HEK293 (cell line): Measurements from ENCODE around the gene CMC1.

Source experiments
- CTCF ChIA-PET: fragments of 350-600 bp; formaldehyde crosslinking; extraction: SDS; loops from one replicate; lab custom pipeline; 2021; ENCODE audit warnings: antibody characterized with exemption; lab: Yijun Ruan, JAX
- POLR2A ChIA-PET: fragments of 300-600 bp; formaldehyde crosslinking; extraction: SDS; loops from one replicate; lab custom pipeline; 2020; ENCODE audit warnings: antibody characterized with exemption, inconsistent platforms; lab: Yijun Ruan, JAX
- H3K27ac ChIP-seq: fragments of 200-500 bp; sonication (Bioruptor generic); 2 replicates; pipeline ENCODE4 v1.5.1; 2014; ENCODE audit warnings: low read depth, low read length, control low read depth, inconsistent platforms; ENCODE audit errors: extremely low read depth
- H3K36me3 ChIP-seq, 2 experiments: fragments of 200-500 bp in 1 of 2; sonication (Bioruptor generic) in 1 of 2; 1 replicate in 1 of 2; 2 replicates in 1 of 2; pipeline ENCODE4 v1.5.1; 2014 to 2017; ENCODE audit warnings: inconsistent platforms in 2 of 2, low read length in 2 of 2; ENCODE audit not compliant: control insufficient read depth in 2 of 2, insufficient read depth in 1 of 2
- H3K4me1 ChIP-seq: fragments of 200-500 bp; sonication (Bioruptor generic); 2 replicates; pipeline ENCODE4 v1.5.1; 2014; ENCODE audit warnings: mild to moderate bottlenecking, low read length, inconsistent platforms; ENCODE audit not compliant: control insufficient read depth, insufficient read depth
- H3K4me3 ChIP-seq: 2 replicates; pipeline ENCODE4 v1.5.1; 2011; ENCODE audit warnings: low read depth, mild to moderate bottlenecking, control low read depth, low read length, moderate library complexity
- H3K9me3 ChIP-seq: fragments of 200-500 bp; sonication (Bioruptor generic); 2 replicates; pipeline ENCODE4 v1.5.1; 2014; ENCODE audit warnings: low read depth, low read length, inconsistent platforms; ENCODE audit not compliant: control insufficient read depth, insufficient read depth
- GLI4 ChIP-seq: fragments of 450-650 bp; formaldehyde crosslinking; IDR thresholded peaks from 2 replicates; pipeline ENCODE4 v1.5.1; 2016; ENCODE audit warnings: missing biosample characterization, missing genetic modification characterization
- HOXA7 ChIP-seq: sonication (generic); formaldehyde crosslinking; IDR thresholded peaks from 2 replicates; pipeline ENCODE4 v1.8.1; 2022; ENCODE audit warnings: missing genetic modification reagents, borderline replicate concordance
- HOXC10 ChIP-seq: sonication (generic); formaldehyde crosslinking; IDR thresholded peaks from 2 replicates; pipeline ENCODE4 v1.8.1; 2023; ENCODE audit warnings: mild to moderate bottlenecking, missing genetic modification reagents
- KLF16 ChIP-seq: fragments of 450-650 bp; formaldehyde crosslinking; IDR thresholded peaks from 2 replicates; pipeline ENCODE4 v1.5.1; 2017; ENCODE audit warnings: missing biosample characterization, missing genetic modification characterization
- KLF7 ChIP-seq: fragments of 450-650 bp; formaldehyde crosslinking; IDR thresholded peaks from 2 replicates; pipeline ENCODE4 v1.5.1; 2016; ENCODE audit warnings: missing biosample characterization, missing genetic modification characterization, borderline replicate concordance
- PATZ1 ChIP-seq: fragments of 450-650 bp; formaldehyde crosslinking; IDR thresholded peaks from 2 replicates; pipeline ENCODE4 v1.5.1; 2016; ENCODE audit warnings: missing biosample characterization, missing genetic modification characterization
- REST ChIP-seq: fragments of 450-650 bp; formaldehyde crosslinking; IDR thresholded peaks from 2 replicates; pipeline ENCODE4 v1.5.1; 2016; ENCODE audit warnings: missing biosample characterization, missing genetic modification characterization
- SCRT2 ChIP-seq: fragments of 450-650 bp; formaldehyde crosslinking; IDR thresholded peaks from 2 replicates; pipeline ENCODE4 v1.5.1; 2016; ENCODE audit warnings: missing biosample characterization, missing genetic modification characterization
- ZIC2 ChIP-seq: fragments of 450-650 bp; formaldehyde crosslinking; IDR thresholded peaks from 2 replicates; pipeline ENCODE4 v1.5.1; 2016; ENCODE audit warnings: missing biosample characterization, missing genetic modification characterization
- ZNF114 ChIP-seq: fragments of 450-650 bp; formaldehyde crosslinking; IDR thresholded peaks from 2 replicates; pipeline ENCODE4 v1.5.0; 2017; ENCODE audit warnings: missing biosample characterization, missing genetic modification characterization
- ZNF239 ChIP-seq: fragments of 450-650 bp; formaldehyde crosslinking; IDR thresholded peaks from 2 replicates; pipeline ENCODE4 v1.5.1; 2016; ENCODE audit warnings: missing biosample characterization, missing genetic modification characterization
- ZNF311 ChIP-seq: fragments of 450-650 bp; formaldehyde crosslinking; IDR thresholded peaks from 2 replicates; pipeline ENCODE4 v1.5.1; 2017; ENCODE audit warnings: missing biosample characterization, missing genetic modification characterization, borderline replicate concordance
- ZNF335 ChIP-seq: fragments of 450-650 bp; formaldehyde crosslinking; conservative IDR thresholded peaks from 2 replicates; pipeline ENCODE4 v1.5.1; 2016; ENCODE audit warnings: missing biosample characterization, missing genetic modification characterization
- ZNF366 ChIP-seq: fragments of 450-650 bp; formaldehyde crosslinking; conservative IDR thresholded peaks from 2 replicates; pipeline ENCODE4 v1.5.1; 2016; ENCODE audit warnings: missing biosample characterization, missing genetic modification characterization
- ZNF394 ChIP-seq: fragments of 450-650 bp; formaldehyde crosslinking; IDR thresholded peaks from 2 replicates; pipeline ENCODE4 v1.5.1; 2016; ENCODE audit warnings: missing biosample characterization, missing genetic modification characterization, mild to moderate bottlenecking, moderate library complexity, borderline replicate concordance
- ZNF433 ChIP-seq: fragments of 450-650 bp; formaldehyde crosslinking; IDR thresholded peaks from 2 replicates; pipeline ENCODE4 v1.5.1; 2016; ENCODE audit warnings: missing biosample characterization, missing genetic modification characterization, low read depth
- ZNF548 ChIP-seq: fragments of 450-650 bp; formaldehyde crosslinking; IDR thresholded peaks from 2 replicates; pipeline ENCODE4 v1.5.1; 2016; ENCODE audit warnings: missing biosample characterization, missing genetic modification characterization
- ZNF654 ChIP-seq: fragments of 450-650 bp; formaldehyde crosslinking; IDR thresholded peaks from 2 replicates; pipeline ENCODE4 v1.5.1; 2016; ENCODE audit warnings: low read depth, missing biosample characterization, missing genetic modification characterization
- ZNF660 ChIP-seq: fragments of 450-650 bp; IDR thresholded peaks from 2 replicates; pipeline ENCODE4 v1.5.1; 2018; ENCODE audit warnings: missing biosample characterization, mild to moderate bottlenecking, missing genetic modification characterization
- ZNF701 ChIP-seq: fragments of 450-650 bp; formaldehyde crosslinking; IDR thresholded peaks from 2 replicates; pipeline ENCODE4 v1.5.1; 2016; ENCODE audit warnings: missing biosample characterization, missing genetic modification characterization

Gene CMC1

GRCh38 chr3:28232659-28233058 lies 8.8 kb upstream of the CMC1 start:
- ChIA-PET POLR2A (no interaction called here), CTCF (no interaction called here)

GRCh38 chr3:28234454-28234853 lies 7.0 kb upstream of the CMC1 start:
- CTCF ChIA-PET = no interaction called here

More at GRCh38 chr3:28232659-28233058, 8.8 kb upstream of the CMC1 start:
- Histone ChIP-seq H3K9me3 (no peaks in the 10 kb centered on the region), H3K4me1 (no peaks in the 10 kb centered on the region), H3K4me3 (no peak overlapping the region), H3K36me3 (no peaks in the 10 kb centered on the region), H3K27ac (no peak overlapping the region)
- no peak for TF ChIP-seq SCRT2 (tag by site-specific recombination)
- no peak for TF ChIP-seq HOXC10 (CRISPR knock-in tag)
- TF ChIP-seq ZNF311 (tag by site-specific recombination) = no peak
- no peak for TF ChIP-seq ZNF114
- TF ChIP-seq ZNF660 (tag by site-specific recombination) = no peak
- TF ChIP-seq ZNF335 (tag by site-specific recombination) = no peak
- no peak for TF ChIP-seq KLF7 (tag by site-specific recombination)
- no peak for TF ChIP-seq REST
- TF ChIP-seq ZNF366 (tag by site-specific recombination) = no peak
- TF ChIP-seq GLI4 (tag by site-specific recombination) = no peak
- no peak for TF ChIP-seq PATZ1 (tag by site-specific recombination)

GRCh38 chr3:28239108-28239507 lies 2.3 kb upstream of the CMC1 start:
- Histone ChIP-seq H3K4me3 (no peak overlapping the region), H3K4me1 (no peaks in the 10 kb centered on the region), H3K27ac (no peak overlapping the region), H3K36me3 (no peaks in the 10 kb centered on the region), H3K9me3 (no peaks in the 10 kb centered on the region)
- ChIA-PET POLR2A (no interaction called here), CTCF (no interaction called here)
- TF ChIP-seq ZNF433 (tag by site-specific recombination) (no peak), ZIC2 (tag by site-specific recombination) (0 out of 2 replicates have a peak, but pooled peaks have one; percentile 24), ZNF394 (no peak)

More at GRCh38 chr3:28234454-28234853, 7.0 kb upstream of the CMC1 start:
- Histone ChIP-seq H3K9me3 (no peaks in the 10 kb centered on the region), H3K4me1 (no peaks in the 10 kb centered on the region), H3K4me3 (no peak overlapping the region), H3K36me3 (no peaks in the 10 kb centered on the region), H3K27ac (no peak overlapping the region)
- POLR2A ChIA-PET = no interaction called here
- no peak for TF ChIP-seq ZNF701 (tag by site-specific recombination)
- no peak for TF ChIP-seq ZNF654 (tag by site-specific recombination)
- no peak for TF ChIP-seq HOXA7 (CRISPR knock-in tag)
- no peak for TF ChIP-seq ZNF548 (tag by site-specific recombination)
- TF ChIP-seq ZNF239 (tag by site-specific recombination) = no peak
- TF ChIP-seq KLF16 (tag by site-specific recombination) = no peak
